Mesendoderm (in vitro differentiated cells): Measurements from ENCODE around the gene YPEL5.

Experiments
- DNase-seq: peaks from one replicate; pipeline ENCODE4 v3.0.0; 2013
- H2AK5ac ChIP-seq: 2 replicates; pipeline ENCODE4 v1.6.1; 2013; ENCODE audit warnings: low read length, inconsistent platforms
- H2BK120ac ChIP-seq: 2 replicates; pipeline ENCODE4 v1.6.1; 2013; ENCODE audit warnings: low read depth, mild to moderate bottlenecking, low read length, moderate library complexity, mixed read lengths
- H2BK15ac ChIP-seq: replicated peaks from 2 replicates; pipeline ENCODE4 v1.6.1; 2013; ENCODE audit warnings: low read depth, mild to moderate bottlenecking, moderate library complexity
- H2BK5ac ChIP-seq: 2 replicates; pipeline ENCODE4 v1.6.1; 2013; ENCODE audit warnings: low read length, inconsistent platforms
- H3K18ac ChIP-seq: 2 replicates; pipeline ENCODE4 v1.6.1; 2013; ENCODE audit warnings: mild to moderate bottlenecking, low read length, mixed read lengths
- H3K23ac ChIP-seq: one replicate; pipeline ENCODE4 v1.6.1; 2013; ENCODE audit warnings: low read length
- H3K27ac ChIP-seq: 2 replicates; pipeline ENCODE4 v1.5.1; 2013; ENCODE audit warnings: low read depth, mild to moderate bottlenecking, inconsistent platforms, low read length, moderate library complexity
- H3K27me3 ChIP-seq: 2 replicates; pipeline ENCODE4 v1.6.1; 2013; ENCODE audit warnings: low read length, control low read depth, mild to moderate bottlenecking, inconsistent platforms; ENCODE audit not compliant: insufficient read depth, poor library complexity
- H3K36me3 ChIP-seq: 2 replicates; pipeline ENCODE4 v1.6.1; 2013; ENCODE audit warnings: low read length, inconsistent platforms; ENCODE audit not compliant: control insufficient read depth, insufficient read depth
- H3K4ac ChIP-seq: one replicate; pipeline ENCODE4 v1.6.1; 2013; ENCODE audit warnings: low read depth, mild to moderate bottlenecking, low read length, moderate library complexity
- H3K4me1 ChIP-seq: 2 replicates; pipeline ENCODE4 v1.6.1; 2013; ENCODE audit warnings: low read depth, low read length, inconsistent platforms; ENCODE audit not compliant: control insufficient read depth
- H3K4me2 ChIP-seq: 2 replicates; pipeline ENCODE4 v1.6.1; 2013; ENCODE audit warnings: low read length
- H3K4me3 ChIP-seq: 2 replicates; pipeline ENCODE4 v1.5.1; 2013; ENCODE audit warnings: mild to moderate bottlenecking, low read length
- H3K56ac ChIP-seq: one replicate; pipeline ENCODE4 v1.6.1; 2013; ENCODE audit warnings: low read length
- H3K79me1 ChIP-seq: 2 replicates; pipeline ENCODE4 v1.6.1; 2013; ENCODE audit warnings: low read length, inconsistent platforms
- H3K79me2 ChIP-seq: 2 replicates; pipeline ENCODE4 v1.6.1; 2013; ENCODE audit warnings: mild to moderate bottlenecking, low read length; ENCODE audit not compliant: control insufficient read depth, insufficient read depth
- H3K9ac ChIP-seq: 2 replicates; pipeline ENCODE4 v1.6.1; 2013; ENCODE audit warnings: low read length, inconsistent platforms
- H4K5ac ChIP-seq: one replicate; pipeline ENCODE4 v1.6.1; 2013; ENCODE audit warnings: low read length
- H4K8ac ChIP-seq: one replicate; pipeline ENCODE4 v1.6.1; 2013; ENCODE audit warnings: low read depth, mild to moderate bottlenecking, control low read depth, low read length, moderate library complexity
- WGBS: extraction: QIAGEN DNeasy Blood & Tissue Kit; methylation state at CpG from one replicate; pipeline ENCODE4 v1.1.7; 2013; ENCODE audit warnings: low lambda C conversion rate, missing lambda C conversion rate; ENCODE audit not compliant: insufficient coverage; ENCODE audit errors: extremely low coverage; 5-methylcytosine and 5-hydroxymethylcytosine counted together

Gene YPEL5

DNA sequence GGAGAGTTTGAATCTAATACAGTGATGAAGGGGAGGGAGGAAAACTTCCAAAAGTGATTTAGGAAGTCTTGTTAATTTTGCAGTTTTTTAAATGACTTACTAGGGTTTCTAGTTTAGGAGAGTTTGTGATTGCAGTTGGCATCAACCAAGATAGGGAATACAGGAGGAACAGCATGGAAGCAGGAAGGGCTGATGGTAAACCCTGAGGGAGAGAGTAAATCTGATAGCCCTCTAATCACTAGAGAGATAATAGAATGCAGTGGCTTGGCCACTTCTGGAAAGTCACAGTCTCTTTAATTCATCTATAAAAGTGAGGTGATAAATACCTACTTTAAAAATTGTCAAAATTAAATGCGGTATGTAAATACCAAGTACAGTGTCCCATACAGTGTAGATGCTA, 5.6 kb downstream of the YPEL5 start:
- Histone ChIP-seq H3K18ac (no peak overlapping the region), H3K4me2 (no peak overlapping the region), H3K27me3 (no peaks in the 10 kb centered on the region), H3K4ac (no peak overlapping the region), H3K79me1 (peaks cover 4% of the 10 kb centered on the region), H3K9ac (no peak overlapping the region), H3K4me1 (peaks cover 20% of the 10 kb centered on the region), H2BK15ac (no peak overlapping the region), H2BK120ac (no peak overlapping the region), H2AK5ac (no peak overlapping the region), H3K79me2 (peaks cover 6% of the 10 kb centered on the region), H2BK5ac (no peak overlapping the region), H3K56ac (no peak overlapping the region), H3K36me3 (no peaks in the 10 kb centered on the region), H4K8ac (no peak overlapping the region), H3K23ac (no peak overlapping the region), H3K4me3 (no peak overlapping the region), H4K5ac (no peak overlapping the region), H3K27ac (no peak overlapping the region)
- no CpG with 5 or more reads among the region's 1 CpG for WGBS
- peak; percentile 54 for DNase-seq

- Histone ChIP-seq H3K79me1 (peaks cover 6% of the 10 kb centered on the region), H3K27me3 (no peaks in the 10 kb centered on the region), H2BK5ac (no peak overlapping the region), H3K23ac (no peak overlapping the region), H3K4ac (no peak overlapping the region), H3K18ac (no peak overlapping the region), H2BK15ac (no peak overlapping the region), H3K9ac (no peak overlapping the region), H3K27ac (no peak overlapping the region), H3K79me2 (peaks cover 6% of the 10 kb centered on the region), H3K36me3 (peaks cover 4% of the 10 kb centered on the region), H3K4me1 (peaks cover 13% of the 10 kb centered on the region), H3K4me3 (no peak overlapping the region), H2AK5ac (no peak overlapping the region), H3K56ac (no peak overlapping the region), H4K5ac (no peak overlapping the region), H2BK120ac (no peak overlapping the region), H3K4me2 (no peak overlapping the region), H4K8ac (no peak overlapping the region)
- WGBS: no CpG with 5 or more reads among the region's 2 CpGs
- no peak for DNase-seq
Measured at GRCh38 chr2:30155202-30155601, 8.4 kb downstream of the YPEL5 start.

- H4K8ac ChIP-seq: no peak overlapping the region
- peaks cover 12% of the 10 kb centered on the region for H3K4me1 ChIP-seq
- H3K56ac ChIP-seq: no peak overlapping the region
- no peak overlapping the region for H3K4me2 ChIP-seq
- no peak overlapping the region for H2AK5ac ChIP-seq
- H3K4ac ChIP-seq: no peak overlapping the region
- H3K23ac ChIP-seq: no peak overlapping the region
- no peak overlapping the region for H2BK5ac ChIP-seq
- H3K18ac ChIP-seq: no peak overlapping the region
- H3K4me3 ChIP-seq: no peak overlapping the region
- H2BK120ac ChIP-seq: no peak overlapping the region
- H2BK15ac ChIP-seq: no peak overlapping the region
- H3K9ac ChIP-seq: no peak overlapping the region
- DNase-seq: no peak
- no CpG with 5 or more reads among the region's 3 CpGs for WGBS
- H4K5ac ChIP-seq: no peak overlapping the region
- H3K79me2 ChIP-seq: peaks cover 6% of the 10 kb centered on the region
- H3K36me3 ChIP-seq: peaks cover 4% of the 10 kb centered on the region
- H3K79me1 ChIP-seq: peaks cover 6% of the 10 kb centered on the region
- H3K27ac ChIP-seq: no peak overlapping the region
- H3K27me3 ChIP-seq: no peaks in the 10 kb centered on the region
Measured at GRCh38 chr2:30155889-30156658, 9.3 kb downstream of the YPEL5 start.

GRCh38 chr2:30157616-30158015, 10.8 kb downstream of the YPEL5 start:
- Histone ChIP-seq H3K27ac (no peak overlapping the region), H2BK120ac (no peak overlapping the region), H3K27me3 (no peaks in the 10 kb centered on the region), H3K23ac (no peak overlapping the region), H3K79me1 (peaks cover 6% of the 10 kb centered on the region), H4K5ac (no peak overlapping the region), H3K36me3 (peaks cover 4% of the 10 kb centered on the region), H3K18ac (no peak overlapping the region), H2BK15ac (no peak overlapping the region), H4K8ac (no peak overlapping the region), H3K4ac (no peak overlapping the region), H3K56ac (no peak overlapping the region), H2BK5ac (no peak overlapping the region), H3K4me2 (no peak overlapping the region), H2AK5ac (no peak overlapping the region), H3K4me1 (peaks cover 11% of the 10 kb centered on the region), H3K4me3 (no peak overlapping the region), H3K9ac (no peak overlapping the region), H3K79me2 (peaks cover 3% of the 10 kb centered on the region)
- no peak for DNase-seq
- WGBS: no CpG with 5 or more reads among the region's 4 CpGs

DNA sequence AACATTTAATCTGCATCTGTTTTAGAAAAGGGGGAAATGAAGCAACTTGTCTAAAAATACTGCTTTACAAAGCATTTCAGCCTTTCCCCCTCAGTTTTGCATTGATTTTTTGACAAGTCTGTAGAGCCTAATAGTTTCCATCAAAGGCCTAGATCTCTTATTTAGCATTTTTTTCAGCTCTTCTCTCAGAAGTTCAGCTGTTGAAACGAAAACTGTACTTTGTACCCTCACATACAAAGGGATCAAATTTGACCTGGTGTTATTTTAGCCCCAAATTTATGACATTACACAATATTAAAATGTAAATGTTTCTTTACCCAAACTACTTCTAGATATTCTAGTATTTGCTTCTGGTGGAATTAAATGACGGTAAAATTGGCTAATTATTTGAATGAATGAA, 13.0 kb downstream of the YPEL5 start:
- H3K79me2 ChIP-seq: no peaks in the 10 kb centered on the region
- no peak overlapping the region for H3K4me3 ChIP-seq
- H4K5ac ChIP-seq: no peak overlapping the region
- no peaks in the 10 kb centered on the region for H3K27me3 ChIP-seq
- H3K79me1 ChIP-seq: peaks cover 6% of the 10 kb centered on the region
- peaks cover 4% of the 10 kb centered on the region for H3K36me3 ChIP-seq
- H3K56ac ChIP-seq: no peak overlapping the region
- no peak overlapping the region for H2BK120ac ChIP-seq
- no CpG with 5 or more reads among the region's 2 CpGs for WGBS
- H3K23ac ChIP-seq: no peak overlapping the region
- no peak overlapping the region for H2AK5ac ChIP-seq
- H3K4me1 ChIP-seq: peaks cover 11% of the 10 kb centered on the region
- no peak overlapping the region for H2BK5ac ChIP-seq
- no peak overlapping the region for H3K18ac ChIP-seq
- no peak overlapping the region for H3K4ac ChIP-seq
- H2BK15ac ChIP-seq: no peak overlapping the region
- H4K8ac ChIP-seq: no peak overlapping the region
- no peak overlapping the region for H3K27ac ChIP-seq
- DNase-seq: no peak
- no peak overlapping the region for H3K9ac ChIP-seq
- no peak overlapping the region for H3K4me2 ChIP-seq
